HG02938 (cell line): ENCODE measurements around the gene SLC13A1.
A peak's percentile ranks its signal among the peaks of the same experiment; 100 is the strongest.
"Not testable (repeated sequence)": the region's sequence is repeated elsewhere in the genome, so short reads cannot be mapped to it uniquely, and the experiment has no call there.

Source experiments
- ATAC-seq: cut with Tn5 transposase; IDR thresholded peaks from one replicate; pipeline ENCODE4 v1.9.1; 2021; ENCODE audit warnings: mild to moderate bottlenecking, moderate library complexity; ENCODE audit not compliant: unreplicated experiment

Gene SLC13A1

GRCh38 chr7:123126691-123127090 is 73.1 kb downstream of the SLC13A1 start:
- no peak for ATAC-seq

GRCh38 chr7:123126171-123126570 is 73.6 kb downstream of the SLC13A1 start:
- ATAC-seq = no peak

GRCh38 chr7:123125231-123125630 is 74.5 kb downstream of the SLC13A1 start:
- ATAC-seq = no peak

- no peak for ATAC-seq
These were observed 76.9 kb downstream of the SLC13A1 start for GRCh38 chr7:123122916-123123315.

GRCh38 chr7:123120286-123120685 is 79.5 kb downstream of the SLC13A1 start:
- ATAC-seq = no peak

- no peak for ATAC-seq
These were observed 84.4 kb downstream of the SLC13A1 start for GRCh38 chr7:123115331-123115730.

- ATAC-seq = no peak
These were observed 85.5 kb downstream of the SLC13A1 start for GRCh38 chr7:123114288-123114687.

- no peak for ATAC-seq
These were observed 86.9 kb downstream of the SLC13A1 start for GRCh38 chr7:123112833-123113232.

GRCh38 chr7:123099712-123100111 is 100.1 kb downstream of the SLC13A1 start:
- no peak for ATAC-seq

GRCh38 chr7:123096976-123097375 is 102.8 kb downstream of the SLC13A1 start:
- ATAC-seq = no peak

- no peak for ATAC-seq
These were observed 103.3 kb downstream of the SLC13A1 start for GRCh38 chr7:123096434-123096833.

GRCh38 chr7:123090456-123090855 is 109.3 kb downstream of the SLC13A1 start:
- ATAC-seq = no peak

GRCh38 chr7:123086910-123087309 is 112.9 kb downstream of the SLC13A1 start:
- not testable (repeated sequence) for ATAC-seq

- not testable (repeated sequence) for ATAC-seq
These were observed 114.9 kb downstream of the SLC13A1 start for GRCh38 chr7:123084861-123085260.

GRCh38 chr7:123079021-123079420 is 120.7 kb downstream of the SLC13A1 start:
- ATAC-seq = no peak

- ATAC-seq = peak; percentile 79
These were observed 123.8 kb downstream of the SLC13A1 start for GRCh38 chr7:123075838-123076467.

- no peak for ATAC-seq
These were observed 129.0 kb downstream of the SLC13A1 start for GRCh38 chr7:123070702-123071286.

GRCh38 chr7:123067814-123068213 is 132.0 kb downstream of the SLC13A1 start:
- ATAC-seq = no peak
